MCF 10A (cell line): ENCODE results near the gene ZNF804A. TPM values are rescaled to one million over a fixed set of nuclear protein-coding genes. Genes with fewer than 3 reads are reported as not detected.

Experiments
- BruUV-seq: library from RNA; stranded (reverse); fragments of 400-500 nt; replicated peaks from 2 replicates; lab custom pipeline; 2021; lab: Mats Ljungman, UMichigan
- CTCF ChIA-PET: fragments of 300-600 bp; sonication (Branson Sonifier 250); formaldehyde crosslinking; extraction: SDS; loops from one replicate; lab custom pipeline; 2021; ENCODE audit warnings: antibody characterized with exemption, inconsistent platforms; lab: Yijun Ruan, JAX
- POLR2A ChIA-PET: fragments of 300-600, 350-650 bp; sonication (Branson Sonifier 250); formaldehyde crosslinking; extraction: SDS; loops from one replicate; lab custom pipeline; 2020; ENCODE audit warnings: antibody characterized with exemption, inconsistent platforms; lab: Yijun Ruan, JAX
- DNase-seq: peaks from one replicate; pipeline ENCODE4 v3.0.0-alpha.2; 2018; ENCODE audit not compliant: unreplicated experiment
- H3K27ac Mint-ChIP-seq: one replicate; pipeline ENCODE4 v1.8.0; 2022; ENCODE audit warnings: mild to moderate bottlenecking, low read depth, mixed read lengths; ENCODE audit not compliant: unreplicated experiment
- H3K27me3 Mint-ChIP-seq: one replicate; pipeline ENCODE4 v1.8.0; 2022; ENCODE audit warnings: mixed read lengths; ENCODE audit not compliant: insufficient read depth, unreplicated experiment
- H3K36me3 Mint-ChIP-seq: one replicate; pipeline ENCODE4 v1.8.0; 2022; ENCODE audit warnings: mild to moderate bottlenecking, moderate library complexity, mixed read lengths; ENCODE audit not compliant: insufficient read depth, unreplicated experiment
- H3K4me1 Mint-ChIP-seq: one replicate; pipeline ENCODE4 v1.8.0; 2022; ENCODE audit warnings: mixed read lengths; ENCODE audit not compliant: insufficient read depth, unreplicated experiment
- H3K4me3 Mint-ChIP-seq: one replicate; pipeline ENCODE4 v1.8.0; 2022; ENCODE audit warnings: mild to moderate bottlenecking, moderate library complexity, mixed read lengths; ENCODE audit not compliant: unreplicated experiment
- H3K9me3 Mint-ChIP-seq: one replicate; pipeline ENCODE4 v1.8.0; 2022; ENCODE audit warnings: mixed read lengths; ENCODE audit not compliant: unreplicated experiment
- CTCF ChIP-seq: fragments of 200-600 bp; IDR thresholded peaks from one replicate; pipeline ENCODE4 v1.8.0; 2022; ENCODE audit warnings: antibody characterized with exemption, mild to moderate bottlenecking; ENCODE audit not compliant: unreplicated experiment
- intact Hi-C: fragments of 100-400 bp; cut with micrococcal nuclease; formaldehyde crosslinking; loops from 2 replicates; pipeline ENCODE4 v1.14.1; 2022
- total RNA-seq: library from RNA; stranded (reverse); gene quantifications from 2 replicates; pipeline ENCODE4 v1.2.3, GENCODE V29; 2022

Gene ZNF804A
- total RNA-seq, 1 experiment from 2014 or later = not detected

- H3K27me3 Mint-ChIP-seq = no peaks in the 10 kb centered on the region
- BruUV-seq = no TSS peak
- no peak overlapping the region for H3K4me3 Mint-ChIP-seq
- TF ChIP-seq CTCF = no peak
- CTCF ChIA-PET = interaction anchor here (0.6 kb wide), 1 partner anchor 344 kb away, joined by 3 read pairs; no protein-coding TSS in a partner anchor
- peak; percentile 18 for DNase-seq
- POLR2A ChIA-PET = no interaction called here
- peaks cover 6% of the 10 kb centered on the region for H3K4me1 Mint-ChIP-seq
- H3K9me3 Mint-ChIP-seq = peaks cover 20% of the 10 kb centered on the region
- H3K27ac Mint-ChIP-seq = no peak overlapping the region
- H3K36me3 Mint-ChIP-seq = no peaks in the 10 kb centered on the region
- intact Hi-C loops = no loop called here
These were observed 56.6 kb downstream of the ZNF804A start for GRCh38 chr2:184654945-184655344.

GRCh38 chr2:184677171-184677570 is 78.8 kb downstream of the ZNF804A start:
- TF ChIP-seq CTCF = no peak
- no peaks in the 10 kb centered on the region for H3K27me3 Mint-ChIP-seq
- ChIA-PET POLR2A (no interaction called here), CTCF (no interaction called here)
- H3K27ac Mint-ChIP-seq = no peak overlapping the region
- H3K36me3 Mint-ChIP-seq = no peaks in the 10 kb centered on the region
- no peak for DNase-seq
- no peak overlapping the region for H3K4me3 Mint-ChIP-seq
- no peaks in the 10 kb centered on the region for H3K4me1 Mint-ChIP-seq
- intact Hi-C loops = no loop called here
- no peaks in the 10 kb centered on the region for H3K9me3 Mint-ChIP-seq
- no TSS peak for BruUV-seq

DNA sequence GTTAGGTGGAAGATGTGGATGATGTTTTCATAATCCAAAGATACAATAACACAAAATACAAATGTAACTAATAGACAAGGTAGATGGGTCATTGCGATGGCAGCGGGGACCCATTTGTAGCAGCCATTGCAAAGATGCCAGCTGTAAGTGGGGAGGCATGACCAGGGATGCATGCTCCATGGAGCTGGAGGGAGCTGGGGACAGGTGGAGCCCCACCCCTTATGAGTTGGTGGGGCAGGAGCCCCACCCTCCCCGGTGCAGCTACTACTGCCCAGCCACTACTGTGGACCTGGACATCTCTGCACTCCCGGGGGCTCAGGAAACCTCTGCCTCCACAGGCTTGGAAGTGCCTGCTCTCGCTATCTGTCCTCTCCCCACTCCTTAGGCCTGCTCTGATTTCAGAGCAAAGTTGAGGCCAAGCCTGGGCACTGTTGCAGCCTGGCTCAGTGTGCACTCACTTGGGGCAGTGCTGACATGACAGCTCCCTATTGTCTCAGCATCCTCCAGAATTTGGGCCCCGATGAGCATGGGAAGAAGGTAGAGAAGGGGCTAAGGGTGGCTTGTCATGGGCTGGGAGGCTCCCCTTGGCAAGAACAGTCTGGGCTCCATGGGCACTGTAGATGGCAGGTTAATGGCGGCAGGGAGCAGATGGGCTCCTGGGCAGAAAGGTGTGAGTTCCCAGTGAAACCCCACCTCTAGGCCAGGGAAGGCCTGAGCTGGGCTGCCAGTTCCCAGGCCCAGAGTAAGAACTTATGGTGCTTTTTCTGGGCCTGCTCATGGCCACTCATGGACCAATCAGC is 81.1 kb downstream of the ZNF804A start:
- H3K9me3 Mint-ChIP-seq = no peaks in the 10 kb centered on the region
- H3K4me3 Mint-ChIP-seq = no peak overlapping the region
- no peaks in the 10 kb centered on the region for H3K36me3 Mint-ChIP-seq
- H3K27me3 Mint-ChIP-seq = no peaks in the 10 kb centered on the region
- no peaks in the 10 kb centered on the region for H3K4me1 Mint-ChIP-seq
- H3K27ac Mint-ChIP-seq = no peak overlapping the region
- CTCF ChIA-PET = no interaction called here
- intact Hi-C loops = no loop called here
- no peak for TF ChIP-seq CTCF
- DNase-seq = no peak
- POLR2A ChIA-PET = no interaction called here
- no TSS peak for BruUV-seq

DNA sequence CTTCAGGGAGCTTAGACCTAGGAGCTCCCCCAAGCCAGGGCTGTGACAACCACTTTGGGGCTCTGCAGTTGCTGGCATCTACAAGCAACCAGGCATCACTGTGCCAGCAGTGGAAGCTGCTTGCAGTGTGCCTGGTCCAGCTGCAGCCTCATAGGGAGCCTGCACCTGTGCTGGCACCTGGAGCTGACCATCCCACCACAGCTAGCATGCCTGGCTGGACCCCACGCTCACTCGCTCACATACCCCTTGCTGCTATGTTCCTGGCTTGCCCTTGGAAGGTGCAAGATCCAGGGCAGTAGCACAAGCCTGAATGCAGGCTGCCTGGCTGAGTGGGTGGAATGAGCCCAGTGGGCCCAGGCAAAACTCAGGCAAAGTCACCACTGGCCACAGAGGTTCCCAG is 82.5 kb downstream of the ZNF804A start:
- Mint-ChIP-seq H3K36me3 (no peaks in the 10 kb centered on the region), H3K9me3 (no peaks in the 10 kb centered on the region), H3K4me1 (no peaks in the 10 kb centered on the region), H3K4me3 (no peak overlapping the region), H3K27ac (no peak overlapping the region), H3K27me3 (no peaks in the 10 kb centered on the region)
- CTCF ChIA-PET = interaction anchor here (1.0 kb wide), 1 partner anchor 33 kb away, joined by 3 read pairs; no protein-coding TSS in a partner anchor
- TF ChIP-seq CTCF = no peak
- intact Hi-C loops = no loop called here
- POLR2A ChIA-PET = no interaction called here
- no TSS peak for BruUV-seq
- no peak for DNase-seq
